Measurements from ENCODE around the gene ADCY2. TPM values are rescaled to one million over a fixed set of nuclear protein-coding genes. Genes with fewer than 3 reads are reported as not detected.

The ADCY2 gene
- polyA plus RNA-seq, 1 experiment = not detected

DNA sequence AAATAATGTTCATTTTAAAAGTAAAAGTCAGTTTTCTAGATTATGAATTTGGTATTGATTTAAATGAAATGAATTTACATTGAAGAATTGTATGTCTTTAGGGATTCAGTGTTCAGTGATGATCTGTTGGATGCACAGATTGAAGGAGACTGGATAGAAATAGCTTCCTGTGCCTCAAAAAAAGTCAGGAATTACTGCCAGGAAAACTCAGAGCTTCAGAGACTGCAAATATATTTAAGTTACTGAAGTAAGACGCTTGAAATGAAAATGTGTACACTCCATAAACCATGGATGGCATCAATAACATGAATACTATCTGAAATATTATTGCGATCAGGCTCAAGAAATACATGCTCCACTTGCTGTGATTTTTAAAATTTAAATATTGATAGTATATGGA lies 60.3 kb downstream of the ADCY2 start:
- Histone ChIP-seq H3K9me3 (ENCODE audit: control insufficient read depth, insufficient read depth, low read length) (peaks cover 15% of the 10 kb centered on the region), H3K4me3 (ENCODE audit: low read depth, low read length) (no peak overlapping the region)

DNA sequence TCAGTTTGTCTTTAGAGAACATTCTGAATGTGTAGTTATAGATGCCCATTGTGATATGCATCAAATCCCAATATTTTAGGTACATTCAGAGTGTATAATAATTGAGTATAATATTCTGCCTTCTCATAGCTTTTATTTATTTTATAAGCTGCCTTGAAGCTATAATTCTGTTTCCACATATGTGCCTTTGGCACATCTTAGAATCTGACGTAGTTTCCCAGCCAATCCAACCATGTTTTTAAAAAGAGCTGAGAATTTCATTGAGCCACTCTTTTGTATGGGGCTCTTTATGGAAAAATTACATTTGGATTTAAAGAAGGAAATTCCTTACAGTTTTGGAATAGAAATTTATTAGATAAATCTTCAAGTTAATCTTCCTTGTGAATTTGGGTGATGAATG lies 65.4 kb downstream of the ADCY2 start:
- POLR2A ChIA-PET = no interaction called here
- CTCF ChIA-PET = no interaction called here
- H3K27me3 ChIP-seq (ENCODE audit: control insufficient read depth, insufficient read depth, low read length) = no peaks in the 10 kb centered on the region
- TF ChIP-seq, protein P1, sequence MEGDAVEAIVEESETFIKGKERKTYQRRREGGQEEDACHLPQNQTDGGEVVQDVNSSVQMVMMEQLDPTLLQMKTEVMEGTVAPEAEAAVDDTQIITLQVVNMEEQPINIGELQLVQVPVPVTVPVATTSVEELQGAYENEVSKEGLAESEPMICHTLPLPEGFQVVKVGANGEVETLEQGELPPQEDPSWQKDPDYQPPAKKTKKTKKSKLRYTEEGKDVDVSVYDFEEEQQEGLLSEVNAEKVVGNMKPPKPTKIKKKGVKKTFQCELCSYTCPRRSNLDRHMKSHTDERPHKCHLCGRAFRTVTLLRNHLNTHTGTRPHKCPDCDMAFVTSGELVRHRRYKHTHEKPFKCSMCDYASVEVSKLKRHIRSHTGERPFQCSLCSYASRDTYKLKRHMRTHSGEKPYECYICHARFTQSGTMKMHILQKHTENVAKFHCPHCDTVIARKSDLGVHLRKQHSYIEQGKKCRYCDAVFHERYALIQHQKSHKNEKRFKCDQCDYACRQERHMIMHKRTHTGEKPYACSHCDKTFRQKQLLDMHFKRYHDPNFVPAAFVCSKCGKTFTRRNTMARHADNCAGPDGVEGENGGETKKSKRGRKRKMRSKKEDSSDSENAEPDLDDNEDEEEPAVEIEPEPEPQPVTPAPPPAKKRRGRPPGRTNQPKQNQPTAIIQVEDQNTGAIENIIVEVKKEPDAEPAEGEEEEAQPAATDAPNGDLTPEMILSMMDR (IDR thresholded peaks at IDR 0.05; ENCODE audit: low read depth, low read length) = no peak
- no peak overlapping the region for H3K27ac ChIP-seq (ENCODE audit: low read depth, low read length)
- H3K4me3 ChIP-seq (ENCODE audit: low read depth, low read length) = no peak overlapping the region
- peaks cover 17% of the 10 kb centered on the region for H3K9me3 ChIP-seq (ENCODE audit: control insufficient read depth, insufficient read depth, low read length)
- DNase-seq (ENCODE audit: low read depth, low spot score) = no peak

More for the DNA sequence above, 60.3 kb downstream of the ADCY2 start:
- ChIA-PET CTCF (no interaction called here), POLR2A (no interaction called here)
- Histone ChIP-seq H3K27ac (ENCODE audit: low read depth, low read length) (no peak overlapping the region), H3K27me3 (ENCODE audit: control insufficient read depth, insufficient read depth, low read length) (no peaks in the 10 kb centered on the region)
- DNase-seq (ENCODE audit: low read depth, low spot score) = no peak
- TF ChIP-seq, protein P1 (IDR thresholded peaks at IDR 0.05; ENCODE audit: low read depth, low read length) = no peak

DNA sequence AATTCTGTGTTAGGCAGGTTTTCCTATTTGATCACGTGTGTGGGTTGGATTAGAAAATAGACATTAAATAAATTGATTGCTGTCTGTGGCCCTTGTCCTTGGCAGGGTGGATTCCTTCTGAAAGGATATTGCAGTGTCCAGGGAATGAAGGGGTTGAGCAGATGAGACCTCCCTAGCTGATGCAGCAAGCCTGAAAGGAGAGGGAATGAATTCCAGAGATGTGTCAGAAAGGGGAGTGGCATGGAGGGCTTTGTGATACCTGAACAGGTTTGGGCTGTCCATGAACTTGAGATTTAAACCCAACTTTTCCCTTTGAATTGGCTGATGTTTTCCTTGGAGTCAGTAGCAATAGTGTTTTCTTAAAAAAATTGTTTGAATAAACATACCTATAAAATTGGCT lies 66.8 kb downstream of the ADCY2 start:
- Histone ChIP-seq H3K27me3 (ENCODE audit: control insufficient read depth, insufficient read depth, low read length) (no peaks in the 10 kb centered on the region), H3K4me3 (ENCODE audit: low read depth, low read length) (no peak overlapping the region), H3K9me3 (ENCODE audit: control insufficient read depth, insufficient read depth, low read length) (peaks cover 21% of the 10 kb centered on the region), H3K27ac (ENCODE audit: low read depth, low read length) (no peak overlapping the region)
- POLR2A ChIA-PET = no interaction called here
- no peak for DNase-seq (ENCODE audit: low read depth, low spot score)
- TF ChIP-seq, protein P1 (IDR thresholded peaks at IDR 0.05; ENCODE audit: low read depth, low read length) = no peak
- CTCF ChIA-PET = no interaction called here

DNA sequence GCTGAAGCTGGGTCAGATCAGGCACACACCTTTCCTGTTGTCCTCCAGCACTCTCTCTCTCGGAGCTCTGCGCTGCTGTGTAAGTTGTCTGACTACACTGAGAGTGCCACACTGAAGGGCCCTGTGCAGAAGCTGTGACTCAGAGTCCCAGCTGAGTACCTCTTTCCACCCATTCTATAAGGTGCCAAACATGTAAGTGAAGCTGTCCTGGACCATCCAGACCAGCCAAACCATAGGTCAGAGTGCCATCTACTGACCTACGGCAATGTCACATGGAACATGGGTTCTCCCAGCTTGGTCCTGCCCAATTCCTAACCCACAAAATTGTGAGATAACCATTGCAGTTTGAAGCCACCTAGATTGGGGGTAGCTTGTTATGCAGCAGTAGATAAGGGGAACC lies 68.2 kb downstream of the ADCY2 start:
- TF ChIP-seq, protein P1 (IDR thresholded peaks at IDR 0.05; ENCODE audit: low read depth, low read length) = no peak
- ChIA-PET POLR2A (no interaction called here), CTCF (no interaction called here)
- H3K27ac ChIP-seq (ENCODE audit: low read depth, low read length) = no peak overlapping the region
- H3K9me3 ChIP-seq (ENCODE audit: control insufficient read depth, insufficient read depth, low read length) = peaks cover 18% of the 10 kb centered on the region
- H3K4me3 ChIP-seq (ENCODE audit: low read depth, low read length) = no peak overlapping the region
- no peaks in the 10 kb centered on the region for H3K27me3 ChIP-seq (ENCODE audit: control insufficient read depth, insufficient read depth, low read length)
- no peak for DNase-seq (ENCODE audit: low read depth, low spot score)

DNA sequence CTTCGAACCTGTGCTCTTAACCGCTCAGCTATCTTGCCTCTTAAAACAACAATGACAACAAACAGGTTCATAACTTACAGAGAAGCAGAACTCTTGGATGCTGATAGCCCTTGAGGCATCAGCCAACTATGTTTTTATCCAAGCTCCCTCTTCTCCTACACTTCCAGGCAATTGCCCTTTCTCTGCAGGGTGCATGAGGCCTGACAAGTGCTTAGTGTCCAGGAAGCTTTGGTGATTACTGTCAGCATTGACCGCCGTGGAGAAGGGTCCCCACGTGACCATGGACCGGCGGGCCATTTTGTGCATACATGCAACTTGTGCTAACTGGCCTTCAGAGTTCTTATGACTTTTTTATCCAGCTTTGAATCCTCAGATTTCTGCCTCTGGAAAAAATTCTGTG lies 71.2 kb downstream of the ADCY2 start:
- no peak for DNase-seq (ENCODE audit: low read depth, low spot score)
- H3K27me3 ChIP-seq (ENCODE audit: control insufficient read depth, insufficient read depth, low read length) = no peaks in the 10 kb centered on the region
- CTCF ChIA-PET = no interaction called here
- H3K4me3 ChIP-seq (ENCODE audit: low read depth, low read length) = no peak overlapping the region
- no peak overlapping the region for H3K27ac ChIP-seq (ENCODE audit: low read depth, low read length)
- H3K9me3 ChIP-seq (ENCODE audit: control insufficient read depth, insufficient read depth, low read length) = peaks cover 16% of the 10 kb centered on the region
- POLR2A ChIA-PET = no interaction called here
- TF ChIP-seq, protein P1 (IDR thresholded peaks at IDR 0.05; ENCODE audit: low read depth, low read length) = no peak
